ENCODE measurements around the gene PTPN14.
A peak's percentile ranks its signal among the peaks of the same experiment; 100 is the strongest.

PTPN14 gene

DNA sequence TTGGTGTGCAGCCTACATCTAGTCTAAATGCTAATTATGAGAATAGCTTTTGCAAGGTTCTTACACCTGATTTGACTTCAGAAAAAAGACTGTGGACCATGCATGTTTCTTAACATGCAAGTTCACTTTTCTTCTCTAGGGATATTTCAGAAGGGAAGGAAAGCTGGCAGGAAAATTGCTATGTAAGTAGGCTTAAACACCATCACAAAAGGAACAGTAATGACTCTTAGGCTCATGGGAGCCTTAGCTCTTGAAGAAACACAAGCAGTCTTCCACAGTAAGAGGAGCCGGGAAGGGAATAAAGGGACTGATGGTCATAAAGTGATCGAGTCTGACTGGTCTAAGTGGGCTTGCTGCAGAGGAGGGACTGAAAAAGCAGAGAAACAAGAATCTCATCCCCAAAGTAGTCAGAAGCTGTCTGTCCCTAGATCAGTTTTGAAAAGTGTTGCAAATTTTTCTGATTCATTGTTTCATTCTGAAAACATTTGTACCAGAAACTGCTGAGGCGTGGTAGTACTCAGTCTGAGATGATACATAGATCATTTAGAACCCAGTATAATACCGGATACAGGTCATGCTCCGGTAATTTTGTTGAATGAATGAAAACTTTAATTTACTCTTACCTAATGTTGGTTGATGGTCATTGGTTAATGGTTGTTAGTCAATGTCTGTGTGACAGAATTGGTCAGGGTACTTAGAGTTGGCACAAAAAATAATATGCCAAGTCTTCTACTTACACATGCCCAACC lies 229.5 kb downstream of the PTPN14 start:
- peaks cover 52% of the 10 kb centered on the region for H3K36me3 Mint-ChIP-seq (ENCODE audit: low read depth)
- no peak for DNase-seq
- TF ChIP-seq, protein P1, sequence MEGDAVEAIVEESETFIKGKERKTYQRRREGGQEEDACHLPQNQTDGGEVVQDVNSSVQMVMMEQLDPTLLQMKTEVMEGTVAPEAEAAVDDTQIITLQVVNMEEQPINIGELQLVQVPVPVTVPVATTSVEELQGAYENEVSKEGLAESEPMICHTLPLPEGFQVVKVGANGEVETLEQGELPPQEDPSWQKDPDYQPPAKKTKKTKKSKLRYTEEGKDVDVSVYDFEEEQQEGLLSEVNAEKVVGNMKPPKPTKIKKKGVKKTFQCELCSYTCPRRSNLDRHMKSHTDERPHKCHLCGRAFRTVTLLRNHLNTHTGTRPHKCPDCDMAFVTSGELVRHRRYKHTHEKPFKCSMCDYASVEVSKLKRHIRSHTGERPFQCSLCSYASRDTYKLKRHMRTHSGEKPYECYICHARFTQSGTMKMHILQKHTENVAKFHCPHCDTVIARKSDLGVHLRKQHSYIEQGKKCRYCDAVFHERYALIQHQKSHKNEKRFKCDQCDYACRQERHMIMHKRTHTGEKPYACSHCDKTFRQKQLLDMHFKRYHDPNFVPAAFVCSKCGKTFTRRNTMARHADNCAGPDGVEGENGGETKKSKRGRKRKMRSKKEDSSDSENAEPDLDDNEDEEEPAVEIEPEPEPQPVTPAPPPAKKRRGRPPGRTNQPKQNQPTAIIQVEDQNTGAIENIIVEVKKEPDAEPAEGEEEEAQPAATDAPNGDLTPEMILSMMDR (IDR thresholded peaks at IDR 0.05): no peak
- peak overlapping the region; percentile 86 for H3K27ac Mint-ChIP-seq
- peaks cover 42% of the 10 kb centered on the region for H3K4me1 Mint-ChIP-seq
- no peak overlapping the region for H3K4me3 Mint-ChIP-seq
- no peaks in the 10 kb centered on the region for H3K9me3 Mint-ChIP-seq
- H3K27me3 Mint-ChIP-seq (ENCODE audit: low read depth, poor library complexity): peaks cover 2% of the 10 kb centered on the region

DNA sequence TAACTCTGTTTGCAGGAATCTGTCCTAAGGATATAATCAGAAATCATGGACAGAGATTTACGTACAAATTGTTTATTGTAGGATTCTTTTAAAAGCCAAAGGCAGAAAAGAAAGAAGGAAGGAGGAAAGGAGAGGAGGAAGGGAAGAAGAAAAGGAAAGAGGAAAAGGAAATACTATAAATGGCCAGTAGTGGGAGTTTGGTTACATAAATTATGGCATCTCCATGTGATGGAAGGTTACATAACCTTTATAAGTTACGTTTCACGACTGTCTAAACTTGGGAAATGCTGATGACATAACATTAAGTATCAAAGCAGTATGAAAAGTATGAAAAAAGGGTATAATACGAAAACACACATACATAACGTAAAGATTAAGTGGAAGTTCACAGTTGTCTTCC lies 231.5 kb downstream of the PTPN14 start:
- no peak for DNase-seq
- H3K27me3 Mint-ChIP-seq (ENCODE audit: low read depth, poor library complexity): peaks cover 2% of the 10 kb centered on the region

DNA sequence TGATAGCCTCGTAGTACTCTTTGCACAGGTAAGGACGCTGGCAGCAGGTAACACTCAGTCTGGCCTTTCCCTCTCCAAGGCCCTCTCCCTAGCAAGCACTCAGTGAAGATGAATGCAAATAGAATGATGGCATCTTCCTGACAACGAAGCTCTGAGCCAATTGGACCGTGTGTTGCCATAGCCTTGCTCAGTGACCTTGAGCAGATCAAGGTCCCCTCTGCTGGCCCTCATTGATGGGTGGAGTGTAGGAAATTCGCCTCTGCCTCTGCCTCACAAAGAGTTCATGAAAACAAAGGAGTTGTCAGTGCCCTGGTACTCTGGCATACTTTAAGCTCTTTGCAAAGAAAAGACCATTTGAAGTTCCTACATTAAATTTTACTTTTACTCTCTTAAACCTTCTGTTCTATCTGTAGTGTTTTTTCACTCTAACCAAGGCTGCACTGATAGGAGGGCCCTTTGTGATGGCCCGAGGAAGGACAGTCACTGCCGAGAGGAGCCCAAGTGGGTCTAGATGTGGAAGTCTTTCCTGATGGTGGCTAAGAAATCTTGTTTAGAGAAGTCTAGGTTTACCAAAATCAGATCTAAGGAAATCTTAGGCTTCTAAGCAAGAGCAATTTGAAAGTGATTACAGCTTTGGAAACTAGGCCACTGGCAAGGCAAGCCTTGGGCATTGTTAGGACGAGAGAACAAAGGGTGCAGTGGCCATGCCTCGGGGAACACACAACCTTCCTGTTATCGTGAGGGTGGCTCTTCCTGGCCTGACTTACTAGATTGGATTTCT lies 232.3 kb downstream of the PTPN14 start:
- H3K36me3 Mint-ChIP-seq (ENCODE audit: low read depth): peaks cover 53% of the 10 kb centered on the region
- peaks cover 2% of the 10 kb centered on the region for H3K27me3 Mint-ChIP-seq (ENCODE audit: low read depth, poor library complexity)
- TF ChIP-seq, protein P1 (IDR thresholded peaks at IDR 0.05): no peak
- H3K4me1 Mint-ChIP-seq: peaks cover 47% of the 10 kb centered on the region
- H3K9me3 Mint-ChIP-seq: no peaks in the 10 kb centered on the region
- H3K4me3 Mint-ChIP-seq: no peak overlapping the region
- DNase-seq: no peak
- H3K27ac Mint-ChIP-seq: peak overlapping the region; percentile 67

More for the DNA sequence above, 231.5 kb downstream of the PTPN14 start:
- Mint-ChIP-seq H3K36me3 (ENCODE audit: low read depth) (peaks cover 61% of the 10 kb centered on the region), H3K4me1 (peaks cover 47% of the 10 kb centered on the region), H3K27ac (no peak overlapping the region), H3K9me3 (no peaks in the 10 kb centered on the region), H3K4me3 (no peak overlapping the region)
- TF ChIP-seq, protein P1 (IDR thresholded peaks at IDR 0.05): no peak

DNA sequence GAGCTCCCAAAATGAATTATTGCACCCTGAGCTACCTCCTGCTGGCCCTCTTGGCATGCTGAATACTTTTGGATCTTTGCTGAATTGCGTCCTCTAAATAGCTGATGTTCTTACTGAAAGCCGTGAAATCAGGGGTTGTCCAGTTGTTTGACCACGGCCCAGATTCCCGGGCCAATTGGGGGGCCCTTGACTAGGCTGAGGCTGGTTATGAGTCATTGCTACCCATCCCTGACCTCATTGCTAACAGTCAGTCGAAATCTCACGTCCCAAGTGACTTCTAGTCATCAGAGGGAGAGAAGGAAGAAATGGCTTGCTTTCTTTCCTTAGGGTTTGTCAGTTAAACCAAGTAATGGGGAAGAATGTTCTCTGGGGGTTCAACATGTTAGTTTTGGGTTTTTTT lies 233.0 kb downstream of the PTPN14 start:
- Mint-ChIP-seq H3K4me3 (no peak overlapping the region), H3K27ac (peak overlapping the region; percentile 55), H3K36me3 (ENCODE audit: low read depth) (peaks cover 52% of the 10 kb centered on the region), H3K9me3 (no peaks in the 10 kb centered on the region), H3K27me3 (ENCODE audit: low read depth, poor library complexity) (peaks cover 2% of the 10 kb centered on the region), H3K4me1 (peaks cover 51% of the 10 kb centered on the region)
- DNase-seq: no peak
- TF ChIP-seq, protein P1 (IDR thresholded peaks at IDR 0.05): no peak

DNA sequence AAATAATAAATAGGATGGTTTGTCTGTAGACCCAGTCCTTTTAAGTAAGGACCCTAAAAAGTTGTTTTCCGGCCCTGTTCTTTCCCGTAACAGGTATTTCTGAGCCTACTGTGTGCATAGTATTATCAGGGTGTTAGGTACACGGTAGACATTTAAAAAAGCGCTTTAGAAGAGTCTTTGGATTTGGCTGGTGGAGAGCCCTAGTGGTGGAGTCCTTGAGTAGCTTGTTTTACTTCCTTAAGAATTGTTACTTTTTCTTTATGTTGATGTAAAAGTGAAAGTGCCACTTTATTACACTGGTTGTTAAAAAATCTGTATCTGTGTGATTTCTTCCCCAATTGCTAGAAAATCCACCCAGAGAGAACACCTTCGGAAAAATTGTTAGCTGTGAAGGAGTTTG lies 233.7 kb downstream of the PTPN14 start:
- Mint-ChIP-seq H3K4me3 (no peak overlapping the region), H3K27ac (peak overlapping the region; percentile 69), H3K9me3 (no peaks in the 10 kb centered on the region), H3K27me3 (ENCODE audit: low read depth, poor library complexity) (peaks cover 2% of the 10 kb centered on the region), H3K4me1 (peaks cover 56% of the 10 kb centered on the region), H3K36me3 (ENCODE audit: low read depth) (peaks cover 52% of the 10 kb centered on the region)
- DNase-seq: no peak
- TF ChIP-seq, protein P1 (IDR thresholded peaks at IDR 0.05): peak; percentile 10

Data from nephron progenitor cell (in vitro differentiated cells).